Skin of body (tissue), 2 donors: Measurements from ENCODE around the gene TWIST2. TPM values are rescaled to one million over a fixed set of nuclear protein-coding genes. Genes with fewer than 3 reads are reported as not detected.
A peak's percentile ranks its signal among the peaks of the same experiment; 100 is the strongest.

Source experiments
- DNase-seq: peaks from one replicate; lab custom pipeline; 2025; lab: John Stamatoyannopoulos, UW
- total RNA-seq: library from RNA; depleted of rRNA; stranded (reverse); fragments of >200 nt; gene quantifications from one replicate; pipeline ENCODE4 v1.2.3, GENCODE V29; 2014

Gene TWIST2
- total RNA-seq, 1 donor from 2014 or later = 60.3 TPM

DNA sequence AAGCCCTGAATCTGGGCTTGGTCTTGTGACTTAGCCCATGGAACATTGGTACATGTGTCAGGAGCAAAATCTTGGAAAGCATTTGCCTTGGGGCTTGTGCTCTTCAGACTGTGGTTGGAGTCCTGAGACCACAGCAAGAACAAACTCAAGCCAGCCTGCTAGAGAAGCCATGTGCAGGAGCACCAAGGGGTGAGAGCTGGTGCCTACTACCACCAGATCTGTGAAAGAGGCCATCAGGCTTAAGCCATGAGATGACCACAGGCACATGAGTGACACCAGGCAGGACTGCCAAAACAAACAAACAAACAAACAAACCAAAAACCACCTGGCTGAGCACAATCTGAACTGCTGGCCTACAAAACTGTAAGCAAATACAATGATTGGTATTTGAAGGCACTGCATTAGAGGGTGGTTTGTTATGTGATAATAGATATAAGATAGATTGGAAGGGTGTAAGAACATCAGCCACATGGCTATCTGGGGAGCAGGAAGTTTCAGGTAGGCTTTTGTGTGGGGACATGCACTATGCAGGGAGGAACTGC lies 9.0 kb upstream of the TWIST2 start:
- DNase-seq = no peak

DNA sequence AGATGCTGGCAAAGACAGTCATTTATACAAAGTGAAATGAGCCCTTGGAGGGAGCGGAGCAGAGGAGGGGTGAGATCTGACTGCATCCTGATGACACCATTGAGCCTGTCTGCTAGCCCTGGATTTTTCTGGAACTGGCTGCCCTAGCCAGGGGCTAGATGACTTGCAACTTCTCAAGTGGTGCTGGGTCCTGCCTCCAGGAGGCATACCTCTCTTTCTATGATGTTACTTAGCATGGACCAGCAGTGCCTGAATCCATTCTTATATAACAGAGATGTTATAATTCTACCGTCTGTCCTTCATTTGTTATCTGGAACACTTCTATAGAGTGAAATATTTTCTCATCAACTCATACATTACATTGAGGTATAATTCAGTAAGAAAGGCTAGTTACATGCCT lies 8.5 kb upstream of the TWIST2 start:
- no peak for DNase-seq

DNA sequence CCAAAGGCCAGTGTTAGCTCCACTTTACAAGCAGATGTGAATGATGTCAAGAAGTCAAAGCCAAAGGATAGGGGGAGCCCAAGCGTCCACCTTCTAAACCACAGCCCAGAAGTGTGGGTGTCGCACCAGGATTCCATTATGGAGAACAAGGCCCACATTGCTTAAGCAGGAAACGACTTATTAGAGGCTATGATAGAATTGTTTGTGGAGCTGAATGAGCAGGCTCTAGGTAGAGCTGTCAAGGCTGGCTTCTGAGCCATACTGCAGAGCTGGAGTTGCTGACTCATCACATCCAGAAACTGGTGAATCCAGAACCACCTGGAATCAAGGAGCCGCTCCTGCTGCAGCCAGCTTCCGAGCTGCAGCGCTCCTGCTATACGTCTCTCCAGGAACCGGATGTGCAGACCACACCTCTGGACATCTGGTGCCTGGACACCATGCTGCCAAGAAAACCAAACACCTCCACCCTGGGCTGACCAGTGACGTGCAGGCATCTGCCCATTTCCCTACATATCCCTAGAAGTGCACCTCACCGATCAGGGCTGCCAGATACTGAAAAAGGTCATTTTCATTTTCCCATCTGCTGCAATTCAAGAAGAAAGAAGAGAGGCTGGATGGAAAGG lies 6.2 kb upstream of the TWIST2 start:
- DNase-seq = no peak

- no peak for DNase-seq
These were observed 4.4 kb upstream of the TWIST2 start for GRCh38 chr2:238843476-238843875.

- no peak for DNase-seq
These were observed 2.1 kb upstream of the TWIST2 start for GRCh38 chr2:238845583-238846377.

DNA sequence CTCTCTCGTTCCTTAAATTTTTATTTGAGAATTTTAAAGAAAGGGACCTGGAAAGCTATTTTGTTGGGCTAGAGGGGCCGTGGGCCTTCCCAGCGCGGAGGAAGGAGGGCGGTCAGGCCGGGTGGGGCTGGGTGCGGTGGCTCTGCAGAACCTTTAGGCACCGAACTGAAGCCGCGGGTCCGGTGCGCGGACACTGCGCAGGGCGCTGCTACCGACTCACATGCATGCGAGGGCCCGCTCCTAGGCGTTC lies 1.6 kb upstream of the TWIST2 start:
- DNase-seq = no peak

- no peak for DNase-seq
These were observed 1.1 kb upstream of the TWIST2 start for GRCh38 chr2:238846628-238847418.

DNA sequence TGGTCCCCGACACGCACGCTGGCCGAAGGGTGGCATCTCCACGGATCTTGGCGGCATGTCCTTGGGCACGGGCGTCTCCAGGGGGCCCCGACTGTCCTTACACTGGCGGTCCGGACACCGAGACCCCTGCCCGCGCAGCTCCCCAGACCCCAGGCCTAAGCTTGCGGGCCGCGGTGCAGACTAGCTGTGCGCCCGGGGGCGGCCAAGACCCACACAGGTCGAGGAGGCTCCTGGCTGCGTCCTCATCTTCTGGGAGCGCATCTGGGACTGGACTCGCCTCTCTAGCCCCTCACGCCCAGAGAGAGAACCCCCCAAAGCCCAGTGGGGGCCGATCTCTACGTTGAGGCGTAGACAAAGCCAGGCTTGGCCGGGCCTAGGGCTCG lies 475 bp upstream of the TWIST2 start:
- DNase-seq = no peak

DNA sequence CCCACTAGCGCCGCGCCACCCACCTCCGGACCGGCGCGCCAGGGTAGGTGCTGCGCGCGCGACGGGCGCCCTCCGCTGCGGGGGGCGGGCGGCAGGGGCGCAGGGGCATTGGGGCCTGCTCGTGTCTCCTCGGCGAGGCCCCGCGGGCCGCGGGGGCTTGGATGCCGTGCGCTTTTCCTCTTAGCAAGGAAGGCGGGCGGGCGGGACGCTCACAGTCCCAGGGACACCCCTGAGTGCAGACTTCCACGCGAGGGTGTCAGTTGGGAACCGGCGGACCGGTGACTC lies 748 bp downstream of the TWIST2 start:
- DNase-seq = no peak

DNA sequence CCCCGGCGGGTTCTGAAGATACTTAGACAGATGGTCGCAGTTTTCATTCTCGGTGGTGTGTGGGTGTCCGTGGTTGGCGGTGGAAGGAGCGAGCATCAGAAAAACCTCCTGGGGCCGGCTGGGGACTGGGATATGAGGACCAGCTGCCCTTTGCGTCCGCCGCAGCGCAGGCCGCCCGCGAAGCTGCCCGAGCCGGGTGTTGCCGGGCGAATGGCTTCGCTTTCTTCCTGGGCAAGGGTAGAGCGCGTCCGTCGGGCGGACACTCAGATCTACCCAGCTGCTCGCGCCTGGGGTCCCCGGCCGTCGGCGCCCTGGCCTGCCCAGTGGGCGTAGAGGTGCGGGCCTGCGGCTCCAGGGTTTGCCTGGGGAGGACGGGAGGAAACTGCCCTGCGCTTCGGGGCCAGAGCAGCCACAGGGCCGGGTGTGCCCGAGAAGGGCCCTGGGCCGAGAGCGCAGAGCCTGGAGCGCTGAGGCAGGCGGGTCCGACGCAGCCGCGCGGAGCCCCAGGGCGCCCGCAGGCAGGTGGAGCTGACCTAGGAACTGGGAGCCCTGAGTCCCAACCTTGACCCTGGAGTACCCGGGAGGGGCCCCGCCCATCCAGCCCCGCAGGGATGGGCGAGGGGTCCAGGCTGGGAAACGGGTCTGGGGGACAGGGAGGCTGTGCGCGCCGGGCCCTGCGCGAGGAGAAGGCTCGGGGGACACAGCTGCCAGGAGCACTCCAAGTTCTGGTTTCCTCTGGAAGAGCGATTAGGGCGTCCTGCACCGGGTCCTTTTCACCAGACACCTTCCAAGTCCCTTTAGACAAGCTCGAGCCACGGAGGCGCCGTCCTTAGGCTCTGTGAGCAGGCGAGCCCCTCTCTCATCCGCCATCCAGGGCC lies 1.3 kb downstream of the TWIST2 start:
- no peak for DNase-seq

DNA sequence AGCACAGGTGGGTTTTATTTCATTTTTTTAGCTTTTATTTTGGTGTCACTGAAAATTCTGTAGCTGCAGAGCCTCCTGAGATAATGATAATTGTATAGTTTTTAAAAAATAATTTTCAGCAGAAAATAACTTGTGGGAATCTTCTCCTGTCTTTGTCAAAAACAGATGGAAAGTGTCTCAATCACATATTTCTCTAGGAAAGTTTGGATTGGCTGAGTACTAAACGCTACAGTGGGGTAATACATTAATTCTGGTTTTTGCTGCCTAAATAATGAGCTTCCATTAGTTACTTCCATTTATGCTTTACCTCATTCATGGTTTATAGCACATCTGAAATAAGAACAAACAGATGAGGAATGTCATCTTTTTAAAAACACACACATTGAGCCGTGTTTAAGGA lies 2.2 kb downstream of the TWIST2 start:
- no peak for DNase-seq

GRCh38 chr2:238851026-238851425 lies 3.1 kb downstream of the TWIST2 start:
- peak; percentile 41 for DNase-seq

- no peak for DNase-seq
These were observed 3.9 kb downstream of the TWIST2 start for GRCh38 chr2:238851761-238852160.

GRCh38 chr2:238852206-238852869 lies 4.5 kb downstream of the TWIST2 start:
- DNase-seq = peak; percentile 57

DNA sequence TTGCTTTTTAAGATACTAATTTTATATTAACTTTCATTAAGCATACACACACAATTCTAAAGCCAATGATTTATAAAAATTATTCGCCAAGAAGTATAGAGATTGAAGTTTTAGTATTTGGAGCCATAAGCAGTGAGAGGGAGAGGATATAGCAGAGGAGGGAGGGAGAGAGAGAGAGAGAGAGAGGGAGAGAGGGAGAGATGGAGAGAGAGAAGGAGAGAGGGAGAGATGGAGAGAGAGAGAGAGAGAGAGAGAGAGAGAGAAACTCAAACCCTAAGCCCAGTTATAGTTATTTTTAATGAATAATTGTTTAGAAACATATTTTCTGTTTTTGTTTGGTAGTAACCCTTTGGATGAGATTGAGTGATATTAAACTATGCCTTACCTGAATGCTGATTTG lies 5.3 kb downstream of the TWIST2 start:
- no peak for DNase-seq

DNA sequence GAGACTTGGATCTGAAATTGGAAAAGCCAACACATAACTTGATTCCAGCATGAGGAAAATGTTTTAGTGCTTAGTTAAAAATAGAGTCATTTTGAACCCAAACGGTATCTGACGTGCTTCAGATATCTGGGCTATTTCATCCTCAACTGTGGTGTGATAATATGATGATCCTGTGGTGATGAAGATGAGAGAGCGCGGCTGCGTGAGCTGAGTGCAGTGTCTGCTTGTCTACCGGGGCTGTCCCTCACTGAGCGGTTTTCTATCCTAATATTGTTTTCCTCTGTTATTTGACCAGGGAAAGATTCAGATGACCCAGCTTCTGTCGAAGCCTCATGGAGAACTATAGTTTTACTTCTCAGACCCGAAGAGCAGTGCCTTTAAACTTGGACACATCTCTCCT lies 5.8 kb downstream of the TWIST2 start:
- no peak for DNase-seq

DNA sequence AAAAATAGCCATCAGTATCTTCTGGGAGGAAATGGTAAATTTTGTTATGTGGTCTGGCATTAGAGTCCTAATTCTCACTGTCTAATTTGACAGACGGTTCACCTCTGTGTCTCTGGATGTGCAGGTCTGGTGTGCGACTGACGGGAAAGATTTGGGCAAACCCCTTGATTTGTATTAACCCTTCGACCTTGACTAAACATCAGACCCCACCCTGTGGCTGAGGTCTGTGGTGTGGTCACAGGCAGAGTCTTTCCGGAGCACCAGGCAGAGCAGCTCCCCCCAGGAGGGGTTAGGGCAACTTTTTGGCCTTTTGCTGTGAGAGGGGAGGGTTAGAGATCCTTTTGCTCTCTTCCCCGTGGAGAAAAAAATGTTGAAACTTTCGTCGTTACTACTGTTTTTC lies 6.4 kb downstream of the TWIST2 start:
- DNase-seq = no peak

DNA sequence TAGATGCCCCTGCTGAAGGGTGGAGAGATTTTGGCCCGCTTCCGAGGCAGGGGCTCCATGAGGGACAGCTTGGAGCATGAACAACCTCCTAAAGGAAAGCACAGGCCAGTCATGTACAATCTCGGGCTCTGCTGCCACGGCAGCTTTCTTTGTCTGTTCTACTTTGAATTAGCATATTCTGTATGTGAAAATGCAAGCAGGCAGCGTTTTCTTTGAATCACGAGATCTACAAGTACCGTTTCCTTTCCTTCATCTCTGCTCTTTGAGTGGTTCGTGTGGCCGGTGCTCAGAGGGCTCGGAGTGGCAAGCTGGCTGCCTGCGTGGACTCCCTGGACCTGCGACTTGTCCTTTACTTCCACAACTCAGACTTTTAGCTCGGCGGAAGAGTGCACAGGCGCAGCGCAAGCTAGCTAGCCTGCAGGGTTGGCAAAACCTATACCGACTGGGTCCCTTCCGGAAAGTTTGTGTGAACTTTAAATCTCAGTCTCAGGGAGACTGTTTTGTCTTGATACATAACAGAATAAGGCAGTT lies 6.9 kb downstream of the TWIST2 start:
- DNase-seq = no peak

GRCh38 chr2:238855299-238855698 lies 7.4 kb downstream of the TWIST2 start:
- DNase-seq = no peak

DNA sequence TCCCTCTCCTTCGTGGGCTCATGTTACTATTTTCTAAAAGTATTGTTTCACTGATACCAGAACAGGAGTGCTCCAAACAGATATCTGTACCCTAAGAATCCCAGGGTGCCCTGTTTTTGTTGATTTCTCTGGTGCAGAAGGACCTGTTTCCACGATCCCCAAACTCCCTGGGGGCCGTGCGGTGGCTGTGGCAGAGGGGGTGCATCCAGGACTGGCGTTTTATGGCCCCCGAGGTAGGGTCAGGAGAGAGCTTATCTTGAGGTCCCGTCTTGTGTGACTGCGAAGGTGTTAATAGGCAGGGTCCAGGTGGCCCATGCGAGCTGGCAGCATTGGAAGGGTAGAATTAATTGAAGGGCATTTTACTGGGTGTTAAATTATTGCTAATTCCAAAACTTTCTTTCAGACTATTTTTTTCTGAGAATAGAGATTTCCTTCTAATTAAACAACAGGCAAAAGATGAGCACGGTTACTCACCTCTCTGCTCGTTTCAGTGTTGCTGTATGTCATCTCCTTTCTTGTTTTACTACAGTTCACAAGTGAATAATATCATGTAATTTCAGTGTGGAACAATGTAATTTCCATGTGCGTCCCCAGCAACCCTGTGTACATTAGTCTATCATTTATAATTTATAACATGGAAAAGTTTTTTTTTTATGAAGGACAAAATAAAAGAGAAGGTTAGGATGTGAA lies 8.2 kb downstream of the TWIST2 start:
- DNase-seq = no peak
